K562 (cell line): ENCODE data around the gene ARHGAP26. TPM values are rescaled to one million over a fixed set of nuclear protein-coding genes. Genes with fewer than 3 reads are reported as not detected.

ENCODE experiments used
- CHD2 ChIP-seq: IDR thresholded peaks from 2 replicates; pipeline ENCODE4 v1.6.1; 2011; ENCODE audit warnings: low read depth, low read length
- COPS2 ChIP-seq: fragments of 450-650 bp; conservative IDR thresholded peaks from 2 replicates; pipeline ENCODE4 v1.6.1; 2016; ENCODE audit warnings: mild to moderate bottlenecking, moderate library complexity
- CTCF ChIP-seq, 3 experiments: IDR thresholded peaks in 2 of 3; conservative IDR thresholded peaks in 1 of 3; 2 replicates each; pipeline ENCODE4 v1.5.1; 2011 to 2012; ENCODE audit warnings: low read length in 3 of 3, mild to moderate bottlenecking in 3 of 3, control low read depth in 2 of 3, improper control_type of control experiment in 1 of 3, inconsistent platforms in 1 of 3, low read depth in 1 of 3, mixed read lengths in 1 of 3, moderate library complexity in 1 of 3; ENCODE audit not compliant: insufficient read depth in 2 of 3
- EZH2 ChIP-seq: IDR thresholded peaks from 2 replicates; pipeline ENCODE4 v1.6.1; 2012; ENCODE audit warnings: low read depth, mild to moderate bottlenecking, inconsistent platforms, low read length, borderline replicate concordance
- HMBOX1 ChIP-seq: sonication (generic); IDR thresholded peaks from 2 replicates; pipeline ENCODE4 v1.6.1; 2016
- HNRNPK ChIP-seq: fragments of 200-400 bp; formaldehyde crosslinking; IDR thresholded peaks from one replicate; pipeline ENCODE4 v1.6.1; 2018; ENCODE audit warnings: mild to moderate bottlenecking, low read depth, low read length; ENCODE audit not compliant: poor library complexity, severe bottlenecking
- KAT7 ChIP-seq: sonication (generic); formaldehyde crosslinking; IDR thresholded peaks from 2 replicates; pipeline ENCODE4 v1.8.0; 2022; ENCODE audit warnings: missing genetic modification reagents, mild to moderate bottlenecking, borderline replicate concordance
- LEF1 ChIP-seq: fragments of 450-650 bp; IDR thresholded peaks from 2 replicates; pipeline ENCODE4 v1.6.1; 2016; ENCODE audit warnings: mild to moderate bottlenecking
- MAFK ChIP-seq: IDR thresholded peaks from 2 replicates; pipeline ENCODE4 v1.6.1; 2011; ENCODE audit warnings: low read length, improper control_type of control experiment
- MAX ChIP-seq: sonication (generic); formaldehyde crosslinking; IDR thresholded peaks from 2 replicates; pipeline ENCODE4 v1.9.0; 2022; ENCODE audit warnings: mild to moderate bottlenecking, missing genetic modification reagents
- MTA1 ChIP-seq: fragments of 450-650 bp; IDR thresholded peaks from 2 replicates; pipeline ENCODE4 v1.6.1; 2017; ENCODE audit warnings: borderline replicate concordance
- MYBL2 ChIP-seq, 2 experiments: fragments of 450-650 bp in 1 of 2; sonication (generic) in 1 of 2; formaldehyde crosslinking in 1 of 2; IDR thresholded peaks; 2 replicates each; pipeline versions ENCODE4 v1.6.1 to v1.8.1; 2017 to 2022; ENCODE audit warnings: borderline replicate concordance in 1 of 2, inconsistent platforms in 1 of 2, low read depth in 1 of 2, mild to moderate bottlenecking in 1 of 2, missing genetic modification reagents in 1 of 2, moderate library complexity in 1 of 2
- NCOA1 ChIP-seq: fragments of 450-650 bp; IDR thresholded peaks from 2 replicates; pipeline ENCODE4 v1.6.1; 2016; ENCODE audit warnings: low read depth
- RBM34 ChIP-seq: fragments of 200-400 bp; formaldehyde crosslinking; IDR thresholded peaks from 2 replicates; pipeline ENCODE4 v1.6.1; 2018; ENCODE audit warnings: low read length, borderline replicate concordance; ENCODE audit not compliant: insufficient read depth
- SREBF1 ChIP-seq: fragments of 150-350 bp; IDR thresholded peaks from 2 replicates; pipeline ENCODE4 v1.6.1; 2014; ENCODE audit warnings: antibody characterized with exemption, low read depth, low read length, borderline replicate concordance
- TBP ChIP-seq: optimal IDR thresholded peaks from 2 replicates; pipeline ENCODE3; 2011; ENCODE audit warnings: low read depth, low read length, improper control_type of control experiment
- TCF7L2 ChIP-seq: fragments of 150-350 bp; IDR thresholded peaks from 2 replicates; pipeline ENCODE4 v1.6.1; 2016; ENCODE audit warnings: low read depth, mild to moderate bottlenecking, low read length, moderate library complexity
- TFAM ChIP-seq: fragments of 250-450 bp; sonication (Bioruptor Pico); conservative IDR thresholded peaks from 2 replicates; pipeline ENCODE4 v1.5.0; 2021; ENCODE audit warnings: mild to moderate bottlenecking, moderate library complexity
- YY1 ChIP-seq, 3 experiments: IDR thresholded peaks; 2 replicates each; pipeline ENCODE4 v1.6.1; 2011; ENCODE audit warnings: low read length in 2 of 3, mild to moderate bottlenecking in 2 of 3, moderate library complexity in 2 of 3, borderline replicate concordance in 1 of 3, control low read depth in 1 of 3, low read depth in 1 of 3; ENCODE audit not compliant: insufficient read depth in 3 of 3, insufficient replicate concordance in 2 of 3, control insufficient read depth in 1 of 3, insufficient read length in 1 of 3; ENCODE audit errors: extremely low read depth in 1 of 3
- ZKSCAN1 ChIP-seq: fragments of 150-350 bp; IDR thresholded peaks from 2 replicates; pipeline ENCODE4 v1.6.1; 2016; ENCODE audit warnings: low read depth, low read length
- ZNF232 ChIP-seq: sonication (generic); formaldehyde crosslinking; IDR thresholded peaks from 2 replicates; pipeline ENCODE4 v1.8.0; 2022; ENCODE audit warnings: mild to moderate bottlenecking, missing genetic modification reagents
- polyA plus RNA-seq, 8 experiments: library from polyadenylated mRNA; depleted of rRNA in 4 of 8; stranded (reverse) in 5 of 8; unstranded in 3 of 8; fragments of >200 nt; fragmentation: Nextera tagmentation in 2 of 8; fragmentation: Illumina TruSeq in 1 of 8; extraction: Ambion mirVana in 2 of 8; extraction: Trizol in 1 of 8; gene quantifications; 2 replicates each; pipeline versions ENCODE4 v1.2.1 to v1.2.3, GENCODE V29; 2011 to 2014; ENCODE audit warnings: inconsistent platforms in 1 of 8, missing spikeins in 1 of 8
- total RNA-seq, 7 experiments: library from RNA; depleted of rRNA in 6 of 7; stranded (reverse); fragments of >200 nt in 6 of 7; fragmentation: Illumina TruSeq in 2 of 7; extraction: Trizol in 2 of 7; gene quantifications; 2 replicates each; pipeline versions ENCODE4 v1.2.1 to v1.2.3, GENCODE V29; 2011 to 2021; ENCODE audit warnings: low replicate concordance in 1 of 7
- TF ChIP-seq, protein P1 (sequence below): fragments of 250-450 bp; sonication (Bioruptor Pico); IDR thresholded peaks from 2 replicates; pipeline ENCODE4 v1.8.0; 2022; ENCODE audit warnings: inconsistent platforms, mild to moderate bottlenecking, moderate library complexity, borderline replicate concordance
- TF ChIP-seq, protein P2 (sequence below): fragments of 250-450 bp; sonication (Bioruptor Pico); IDR thresholded peaks from 2 replicates; pipeline ENCODE4 v1.8.0; 2021; ENCODE audit warnings: borderline replicate concordance, mild to moderate bottlenecking, moderate library complexity; ENCODE audit not compliant: poor library complexity, severe bottlenecking

Gene ARHGAP26
- total and polyA plus RNA-seq, 9 of the 15 experiments (the other 6 are each of a cell fraction or from before 2014, with no cell fraction given): 0.13 to 1.1 (median 0.55) TPM

- TF ChIP-seq HMBOX1 (peak; percentile 41; the same call in 1 of the 2 replicates), EZH2 (no peak), YY1 (IDR thresholded peaks at IDR 0.05; ENCODE audit: borderline replicate concordance in 1 of 3, control insufficient read depth in 1 of 3, extremely low read depth in 1 of 3, insufficient read depth in 3 of 3, insufficient read length in 1 of 3, insufficient replicate concordance in 2 of 3, low read depth in 1 of 3, low read length in 2 of 3) (peak in 2 of 3 experiments; percentile 41 to 82), MYBL2 (IDR thresholded peaks at IDR 0.05; ENCODE audit: low read depth) (no peak), MYBL2 (CRISPR knock-in tag; IDR thresholded peaks at IDR 0.05; ENCODE audit: borderline replicate concordance) (no peak), CHD2 (no peak), SREBF1 (no peak), HNRNPK (no peak), LEF1 (peak; percentile 48; the same call in 1 of the 2 replicates), TBP (no peak), TCF7L2 (no peak), KAT7 (CRISPR knock-in tag) (no peak), ZKSCAN1 (peak; percentile 81), MTA1 (peak; percentile 62; the same call in 1 of the 2 replicates), NCOA1 (no peak; the same call in 1 of the 2 replicates), TFAM (CRISPR knock-in tag) (no peak), CTCF (IDR thresholded peaks at IDR 0.05 in 2 of 3, conservative IDR thresholded peaks at IDR 0.05 in 1 of 3; ENCODE audit: insufficient read depth in 2 of 3, low read depth in 1 of 3, low read length in 3 of 3) (no peak), MAX (CRISPR knock-in tag) (peak; percentile 68), MAFK (no peak), COPS2 (no peak), ZNF232 (CRISPR knock-in tag) (no peak), RBM34 (no peak)
- TF ChIP-seq, protein P1, sequence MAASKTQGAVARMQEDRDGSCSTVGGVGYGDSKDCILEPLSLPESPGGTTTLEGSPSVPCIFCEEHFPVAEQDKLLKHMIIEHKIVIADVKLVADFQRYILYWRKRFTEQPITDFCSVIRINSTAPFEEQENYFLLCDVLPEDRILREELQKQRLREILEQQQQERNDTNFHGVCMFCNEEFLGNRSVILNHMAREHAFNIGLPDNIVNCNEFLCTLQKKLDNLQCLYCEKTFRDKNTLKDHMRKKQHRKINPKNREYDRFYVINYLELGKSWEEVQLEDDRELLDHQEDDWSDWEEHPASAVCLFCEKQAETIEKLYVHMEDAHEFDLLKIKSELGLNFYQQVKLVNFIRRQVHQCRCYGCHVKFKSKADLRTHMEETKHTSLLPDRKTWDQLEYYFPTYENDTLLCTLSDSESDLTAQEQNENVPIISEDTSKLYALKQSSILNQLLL: no peak
- TF ChIP-seq, protein P2, sequence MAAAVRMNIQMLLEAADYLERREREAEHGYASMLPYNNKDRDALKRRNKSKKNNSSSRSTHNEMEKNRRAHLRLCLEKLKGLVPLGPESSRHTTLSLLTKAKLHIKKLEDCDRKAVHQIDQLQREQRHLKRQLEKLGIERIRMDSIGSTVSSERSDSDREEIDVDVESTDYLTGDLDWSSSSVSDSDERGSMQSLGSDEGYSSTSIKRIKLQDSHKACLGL (CRISPR knock-in tag): no peak
Observed at GRCh38 chr5:143245929-143246561, 475.9 kb downstream of the ARHGAP26 start (continued).
